GM18517 (cell line): ENCODE results near the gene UBAP2.
A peak's percentile ranks its signal among the peaks of the same experiment; 100 is the strongest.

Experiments used
- ATAC-seq: cut with Tn5 transposase; IDR thresholded peaks from one replicate; pipeline ENCODE4 v1.9.1; 2021; ENCODE audit warnings: mild to moderate bottlenecking, moderate library complexity; ENCODE audit not compliant: unreplicated experiment

The UBAP2 gene

GRCh38 chr9:34048727-34049629, at the start of gene UBAP2:
Gene UBAP2, minus strand, starts transcription at chr9:34048887. Its CDS starts 31,739 bp downstream, at chr9:34017148.
- ATAC-seq: peak; percentile 88

DNA sequence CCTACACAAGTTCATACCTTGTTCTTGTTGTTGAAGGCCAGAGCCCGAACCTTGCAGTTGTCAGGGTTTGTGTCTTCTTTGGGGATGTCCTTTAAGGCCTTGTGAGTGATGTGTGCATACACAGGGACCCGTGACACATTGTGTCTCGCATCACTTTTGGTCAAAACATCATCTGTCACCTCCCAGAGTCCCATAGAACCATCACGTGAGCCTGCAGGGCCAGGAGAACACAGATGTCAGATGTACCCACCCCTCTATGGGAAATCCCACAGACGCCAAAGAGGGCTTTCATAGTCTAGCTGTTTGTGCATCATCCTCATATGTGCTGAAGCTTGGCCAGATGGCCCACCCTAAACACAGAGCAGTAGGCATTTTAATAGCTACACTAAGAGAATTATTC, 49.6 kb upstream of the UBAP2 start:
- ATAC-seq: peak; percentile 29

- ATAC-seq: peak; percentile 84
Measured at GRCh38 chr9:34097865-34098264, 49.2 kb upstream of the UBAP2 start.

GRCh38 chr9:34096751-34097150, 48.1 kb upstream of the UBAP2 start:
- ATAC-seq: no peak

DNA sequence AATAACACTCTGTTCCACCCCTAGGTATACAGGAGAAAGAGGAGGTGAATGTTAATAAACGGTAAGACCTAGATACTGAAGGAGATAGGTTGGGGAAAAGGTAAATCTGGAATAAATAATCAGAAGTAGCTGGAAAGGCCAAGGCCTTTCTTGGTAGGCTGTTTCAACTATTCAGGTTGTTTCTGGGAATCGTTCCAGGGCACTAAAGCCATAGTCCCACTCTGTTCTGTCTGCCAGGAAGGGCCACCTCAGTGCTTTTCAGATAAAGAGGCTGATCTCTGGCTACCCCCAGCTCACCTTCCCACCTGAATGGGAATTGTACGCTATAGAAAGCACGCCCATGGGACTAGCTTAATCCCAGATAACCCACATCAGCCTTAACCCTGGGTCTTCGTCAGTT, 44.9 kb upstream of the UBAP2 start:
- no peak for ATAC-seq

DNA sequence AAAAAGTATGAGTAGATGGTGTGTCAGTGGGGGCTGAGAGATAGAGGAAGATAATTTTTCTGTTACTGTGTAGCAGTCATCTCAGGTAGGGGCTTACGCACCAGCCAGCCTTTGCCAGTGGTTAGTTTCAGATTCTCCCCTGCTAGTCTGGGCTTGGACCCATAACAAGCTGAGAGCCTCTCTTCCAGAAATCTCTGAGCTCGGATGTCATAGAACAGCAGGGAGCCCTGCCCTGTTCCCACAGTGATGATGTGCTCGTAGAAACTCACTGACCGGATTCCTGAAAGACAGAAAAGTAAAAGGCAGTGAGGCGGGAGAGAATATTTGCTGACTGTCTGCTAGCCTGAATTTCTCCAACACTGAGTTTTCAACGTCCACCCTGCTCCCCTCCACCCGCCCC, 40.6 kb upstream of the UBAP2 start:
- no peak for ATAC-seq

DNA sequence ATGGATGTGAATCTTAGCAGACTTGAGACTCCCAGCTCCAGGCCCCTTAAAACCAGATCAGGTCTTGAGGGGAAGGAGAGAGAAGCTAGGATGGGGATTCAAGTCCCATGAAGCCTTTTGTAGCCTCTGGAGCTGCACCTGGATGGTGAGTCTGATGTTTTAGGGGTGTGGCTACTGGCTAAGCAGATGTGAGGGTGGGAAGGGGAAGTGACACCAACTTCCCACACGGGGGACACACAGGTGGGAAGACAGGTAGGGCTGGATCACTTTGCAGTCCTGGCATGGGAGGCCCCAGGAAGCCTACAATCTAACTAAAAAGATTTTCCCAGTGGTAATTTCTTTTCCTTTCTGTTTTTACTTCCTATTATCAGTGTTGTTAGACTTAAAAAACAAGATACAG, 38.7 kb upstream of the UBAP2 start:
- no peak for ATAC-seq

DNA sequence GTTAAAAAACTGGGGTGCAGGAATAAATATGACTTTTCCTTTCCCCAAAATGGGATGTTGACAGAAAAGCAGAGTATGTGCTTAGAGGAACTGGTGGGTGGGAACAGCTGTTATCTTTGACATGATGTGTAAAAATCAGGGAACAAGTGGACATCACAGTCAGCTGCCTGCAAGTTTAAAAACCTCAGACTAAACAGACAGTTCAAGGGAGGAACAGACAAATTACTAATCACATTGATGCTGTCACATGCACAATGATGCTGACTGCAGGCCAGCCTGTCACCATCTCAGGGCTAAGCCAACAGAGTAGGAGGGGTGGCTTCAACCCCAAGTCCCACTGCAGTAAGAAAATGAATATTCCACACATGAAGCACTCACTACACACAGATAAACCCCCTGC, 38.2 kb upstream of the UBAP2 start:
- ATAC-seq: no peak

GRCh38 chr9:34085581-34086500, 37.2 kb upstream of the UBAP2 start:
- no peak for ATAC-seq

GRCh38 chr9:34084562-34084961, 35.9 kb upstream of the UBAP2 start:
- no peak for ATAC-seq

DNA sequence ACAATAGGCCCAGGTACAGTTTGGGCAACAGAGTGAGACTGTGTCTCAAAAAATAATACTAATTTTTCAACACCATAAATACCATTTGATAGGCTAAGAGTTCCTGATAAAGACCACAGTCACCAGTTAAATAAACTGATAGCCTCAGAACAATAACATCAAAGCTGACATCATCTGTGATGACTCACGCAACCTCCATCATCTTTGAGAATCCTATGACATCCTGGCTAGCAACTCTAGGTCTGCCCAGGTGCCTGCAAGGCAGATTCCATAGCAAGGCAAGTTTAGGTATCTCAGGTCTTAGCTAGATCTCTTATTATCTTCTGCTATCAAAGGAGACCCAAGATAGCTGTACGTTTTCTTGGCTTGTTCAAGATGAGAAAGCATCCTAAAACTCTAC, 30.5 kb upstream of the UBAP2 start:
- ATAC-seq: no peak

DNA sequence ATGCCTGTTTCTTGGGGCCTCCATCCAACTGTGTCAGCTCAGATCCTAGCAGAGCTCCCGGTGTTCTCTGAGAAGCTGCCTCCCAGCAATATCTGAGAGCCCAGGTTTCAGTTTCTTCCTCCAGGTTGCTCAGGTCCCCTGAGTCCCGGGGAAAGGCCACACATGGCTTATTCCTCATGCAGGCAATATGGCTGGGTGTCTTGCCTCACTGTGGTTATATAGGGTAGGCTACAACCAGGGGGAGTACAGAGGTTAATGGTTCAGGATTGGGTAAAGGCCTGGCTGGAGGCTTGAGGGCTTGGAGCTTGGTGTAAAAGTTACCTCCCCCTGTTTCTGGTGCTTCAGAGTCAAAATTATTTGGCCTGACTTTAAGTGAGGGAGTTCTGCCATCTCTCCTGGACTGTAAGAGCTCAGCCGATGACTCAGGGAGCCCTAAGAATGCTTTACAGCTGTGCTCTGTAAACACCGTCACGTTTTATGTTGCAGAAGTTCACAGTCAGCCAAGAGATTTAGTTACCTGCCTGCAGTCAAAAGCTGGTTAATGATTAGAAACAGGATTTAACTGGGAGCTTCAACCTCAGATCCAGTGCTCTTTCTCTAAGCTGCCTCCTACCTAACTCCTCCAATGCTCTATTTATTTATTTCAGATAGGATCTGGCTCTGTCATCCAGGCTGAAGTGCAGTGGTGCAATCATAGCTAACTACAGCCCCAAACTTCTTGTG, 24.3 kb upstream of the UBAP2 start:
- no peak for ATAC-seq

DNA sequence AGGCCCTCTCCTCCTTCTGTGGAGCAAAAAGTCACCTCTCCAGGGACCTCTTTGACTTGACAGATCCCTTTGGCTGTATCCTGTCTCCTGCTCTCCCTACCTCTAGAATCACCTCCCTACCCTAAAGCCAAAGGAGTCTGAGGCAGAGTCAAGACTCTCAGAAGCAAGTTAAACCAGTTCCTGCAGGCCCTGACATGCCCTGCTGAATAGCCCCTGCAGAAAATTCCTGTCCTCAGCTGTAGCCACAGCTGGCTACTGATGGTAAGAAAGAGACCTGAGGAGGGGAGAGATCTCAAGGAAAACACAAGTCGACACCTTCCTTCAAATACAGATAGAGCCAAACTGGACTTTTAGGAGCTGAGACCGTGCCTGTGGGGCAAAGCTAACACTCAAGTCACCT, 23.7 kb upstream of the UBAP2 start:
- no peak for ATAC-seq

- ATAC-seq: no peak
Measured at GRCh38 chr9:34070606-34071324, 22.1 kb upstream of the UBAP2 start.

DNA sequence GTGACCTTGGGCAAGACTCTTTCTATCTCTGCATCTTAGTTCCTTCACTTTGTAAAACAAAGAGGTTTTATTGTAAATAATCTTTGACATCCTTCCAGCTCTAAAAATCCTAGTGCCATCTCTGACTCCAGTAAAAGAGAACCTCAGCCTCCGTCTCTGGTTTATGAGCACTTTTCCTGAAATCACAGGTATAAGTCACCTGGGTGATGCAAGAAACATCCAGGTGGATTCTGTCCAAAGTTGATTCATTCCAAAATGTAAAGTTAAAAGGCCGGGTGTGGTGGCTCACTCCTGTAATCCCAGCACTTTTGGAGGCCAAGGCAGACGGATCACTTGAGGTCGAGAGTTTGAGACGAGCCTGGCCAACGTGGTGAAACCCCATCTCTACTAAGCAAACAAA, 21.1 kb upstream of the UBAP2 start:
- no peak for ATAC-seq

GRCh38 chr9:34065541-34065940, 16.9 kb upstream of the UBAP2 start:
- ATAC-seq: no peak

- ATAC-seq: no peak
Measured at GRCh38 chr9:34059954-34060353, 11.3 kb upstream of the UBAP2 start.

DNA sequence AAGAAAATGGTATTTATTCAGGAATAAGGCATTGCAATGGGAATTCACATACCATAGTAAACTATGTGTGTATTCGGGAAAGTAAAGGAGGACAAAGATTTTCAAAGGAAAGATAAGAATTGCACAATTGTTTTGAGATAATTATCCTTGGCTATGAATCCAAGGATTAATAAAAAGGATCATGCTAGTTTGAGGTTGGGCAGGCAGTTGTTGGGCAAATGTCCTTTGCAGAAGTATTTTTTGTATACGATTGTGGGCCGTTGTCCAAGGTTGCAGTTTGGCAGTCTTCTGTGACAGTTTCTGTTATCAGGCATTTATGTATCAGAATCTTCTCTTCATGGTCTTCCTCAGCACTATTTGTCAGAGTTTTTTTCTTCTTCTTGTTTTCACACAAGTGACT, 10.6 kb upstream of the UBAP2 start:
- no peak for ATAC-seq

DNA sequence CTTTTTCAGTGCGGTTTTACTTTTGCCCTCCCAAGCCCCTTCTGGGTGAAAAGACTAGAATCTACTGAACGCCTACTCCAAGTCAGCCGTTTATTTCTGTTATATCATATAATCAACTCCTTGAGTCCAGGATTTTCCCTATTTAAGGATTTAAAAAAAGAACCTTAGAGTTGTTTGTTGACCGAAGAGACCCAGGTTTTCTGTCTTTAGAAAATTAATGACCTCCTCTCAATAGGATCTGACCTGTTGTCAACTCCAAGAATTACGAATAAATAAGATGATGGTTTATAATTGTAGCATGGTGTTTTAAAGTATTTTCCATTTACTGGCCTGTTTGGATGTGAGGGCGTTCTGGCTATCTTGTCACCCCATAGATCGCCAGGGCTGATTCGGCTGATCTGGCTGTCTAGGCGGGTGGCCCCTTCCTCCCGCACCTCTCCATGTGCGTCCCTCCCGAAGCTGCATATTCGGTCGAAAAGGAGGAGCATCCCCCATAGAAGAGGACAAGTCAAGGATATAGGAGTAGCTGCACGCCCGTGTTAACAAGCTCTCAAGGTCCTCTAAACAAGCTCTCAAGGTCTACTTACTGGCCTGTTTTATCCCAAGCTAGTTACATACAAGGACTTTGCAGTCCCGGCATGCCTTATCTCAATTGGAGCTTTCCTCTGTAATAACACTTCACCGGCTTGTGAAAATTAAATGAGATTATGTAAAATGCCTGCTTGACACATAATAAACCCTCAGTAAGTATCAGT, 1.1 kb upstream of the UBAP2 start:
- ATAC-seq: no peak
